OCI-LY7 (cell line): ENCODE measurements around the gene CDC42BPB.

Experiments
- CTCF ChIP-seq: fragments of 200-600 bp; sonication (generic); conservative IDR thresholded peaks from 2 replicates; pipeline ENCODE4 v1.5.1; 2014; ENCODE audit warnings: mild to moderate bottlenecking, antibody characterized with exemption, low read length, moderate library complexity, mixed read lengths
- EZH2phosphoT487 ChIP-seq: fragments of 200-600 bp; sonication (generic); IDR thresholded peaks from 2 replicates; pipeline ENCODE4 v1.6.1; 2018; ENCODE audit warnings: low read depth, borderline replicate concordance, mild to moderate bottlenecking, mixed run types, antibody characterized with exemption, low read length, moderate library complexity, mixed read lengths

DNA sequence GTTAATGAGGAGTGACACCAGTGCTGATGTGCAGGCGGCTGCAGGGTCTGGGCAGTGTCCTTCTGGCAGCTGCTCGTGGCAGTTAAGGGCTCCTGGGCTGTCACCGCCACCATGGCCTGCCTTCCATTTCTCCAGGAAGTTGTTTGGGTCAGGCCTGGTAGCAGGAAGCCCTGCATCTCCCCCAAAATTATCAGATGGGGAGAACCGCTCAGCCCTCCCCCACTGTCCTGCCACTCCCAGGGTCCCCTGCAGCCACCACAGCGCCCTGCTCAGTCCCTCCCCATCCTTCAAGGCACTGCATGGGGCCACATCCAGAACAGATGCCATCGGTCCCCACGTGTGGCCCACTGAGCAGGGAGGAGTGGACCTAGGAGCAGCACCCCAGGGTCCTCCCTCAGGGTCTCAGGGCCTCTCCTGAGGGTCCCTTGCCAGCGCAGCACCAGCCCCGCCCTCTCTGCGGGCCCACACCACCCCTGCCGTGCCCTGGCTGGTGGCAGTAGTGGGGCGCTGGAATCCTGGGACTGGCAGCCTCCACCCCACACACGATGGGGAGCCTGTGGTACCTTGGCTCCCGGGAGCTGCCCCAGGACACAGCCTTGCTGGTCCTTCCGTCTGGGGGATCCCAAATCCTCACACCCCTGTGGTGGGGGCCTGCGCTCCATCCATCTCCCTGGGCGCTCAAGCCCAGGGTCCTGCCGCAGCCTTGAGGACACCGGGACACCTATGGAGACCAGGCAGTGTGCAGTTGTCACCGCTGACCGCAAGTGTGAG is 145.2 kb downstream of the CDC42BPB start:
- TF ChIP-seq CTCF (no peak), EZH2phosphoT487 (no peak)
